ENCODE results near the gene GKN1.
"Not testable (repeated sequence)": the region's sequence is repeated elsewhere in the genome, so short reads cannot be mapped to it uniquely, and the experiment has no call there.

Gene GKN1

DNA sequence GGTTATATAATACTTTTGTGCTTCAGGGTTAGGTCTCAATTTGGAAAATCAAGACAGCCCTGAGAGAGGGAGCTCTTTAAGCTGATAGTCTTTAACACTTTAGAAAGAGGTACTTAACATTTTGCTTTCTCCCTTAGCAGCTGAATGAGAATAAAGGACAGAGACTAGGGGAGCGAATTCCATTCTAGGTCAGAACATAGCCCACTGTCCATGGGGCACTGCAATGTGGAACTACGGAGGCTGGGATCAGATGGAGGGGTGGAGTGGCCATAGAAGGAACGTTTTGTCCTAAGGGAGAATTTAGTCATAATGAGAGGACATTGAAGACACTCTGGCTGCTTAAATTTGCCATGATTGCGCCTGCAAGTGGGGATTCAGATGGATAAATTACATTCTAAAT lies 22.5 kb upstream of the GKN1 start:
- H3K4me3 ChIP-seq (ENCODE audit: low read depth, low read length): no peak overlapping the region
- TF ChIP-seq, protein P1, sequence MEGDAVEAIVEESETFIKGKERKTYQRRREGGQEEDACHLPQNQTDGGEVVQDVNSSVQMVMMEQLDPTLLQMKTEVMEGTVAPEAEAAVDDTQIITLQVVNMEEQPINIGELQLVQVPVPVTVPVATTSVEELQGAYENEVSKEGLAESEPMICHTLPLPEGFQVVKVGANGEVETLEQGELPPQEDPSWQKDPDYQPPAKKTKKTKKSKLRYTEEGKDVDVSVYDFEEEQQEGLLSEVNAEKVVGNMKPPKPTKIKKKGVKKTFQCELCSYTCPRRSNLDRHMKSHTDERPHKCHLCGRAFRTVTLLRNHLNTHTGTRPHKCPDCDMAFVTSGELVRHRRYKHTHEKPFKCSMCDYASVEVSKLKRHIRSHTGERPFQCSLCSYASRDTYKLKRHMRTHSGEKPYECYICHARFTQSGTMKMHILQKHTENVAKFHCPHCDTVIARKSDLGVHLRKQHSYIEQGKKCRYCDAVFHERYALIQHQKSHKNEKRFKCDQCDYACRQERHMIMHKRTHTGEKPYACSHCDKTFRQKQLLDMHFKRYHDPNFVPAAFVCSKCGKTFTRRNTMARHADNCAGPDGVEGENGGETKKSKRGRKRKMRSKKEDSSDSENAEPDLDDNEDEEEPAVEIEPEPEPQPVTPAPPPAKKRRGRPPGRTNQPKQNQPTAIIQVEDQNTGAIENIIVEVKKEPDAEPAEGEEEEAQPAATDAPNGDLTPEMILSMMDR (IDR thresholded peaks at IDR 0.05; ENCODE audit: low read depth, low read length, missing control alignments): no peak
- in situ Hi-C loops (cut with HindIII; ENCODE audit: low sequenced_read_pairs): no loop called here
- DNase-seq (ENCODE audit: low read depth): no peak

DNA sequence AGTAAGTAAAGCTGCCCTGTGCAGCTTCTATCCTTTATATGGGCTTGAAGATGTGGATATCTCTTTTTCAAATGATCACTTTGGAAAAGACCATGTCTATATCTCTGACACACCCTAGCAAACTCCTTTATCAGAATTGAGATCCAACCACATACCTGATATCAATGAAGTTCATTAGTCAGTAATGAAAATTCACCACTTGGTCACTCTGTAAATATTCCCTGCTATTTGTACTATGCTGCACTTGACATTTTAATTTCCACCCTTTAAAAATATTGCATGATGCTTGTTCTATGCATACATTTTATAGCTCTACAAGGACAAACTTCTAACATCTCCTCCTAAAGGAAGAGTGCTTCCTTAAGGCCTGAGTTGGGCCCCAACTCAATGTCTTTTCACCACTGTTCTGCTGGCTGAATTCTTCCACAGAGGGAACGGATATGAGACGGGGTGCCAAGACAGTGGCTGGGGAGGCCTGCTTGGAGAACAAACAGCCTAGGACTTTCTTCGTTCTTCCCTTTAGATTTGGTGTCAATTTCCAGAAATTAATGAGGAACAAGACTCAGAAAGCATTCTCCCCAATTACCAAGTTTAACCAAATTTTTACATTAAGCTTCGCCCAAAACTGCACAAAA lies 21.4 kb upstream of the GKN1 start, which contains the start of gene GKN2:
Gene GKN2 (minus strand): TSS at position 7 of the 635 bp plus-strand sequence. CDS start 32 bp downstream, outside the sequence.
- DNase-seq (ENCODE audit: low read depth): no peak
- in situ Hi-C loops (cut with HindIII; ENCODE audit: low sequenced_read_pairs): no loop called here
- H3K4me3 ChIP-seq (ENCODE audit: low read depth, low read length): no peak within 1 kb of the TSS
- TF ChIP-seq, protein P1 (IDR thresholded peaks at IDR 0.05; ENCODE audit: low read depth, low read length, missing control alignments): no peak

DNA sequence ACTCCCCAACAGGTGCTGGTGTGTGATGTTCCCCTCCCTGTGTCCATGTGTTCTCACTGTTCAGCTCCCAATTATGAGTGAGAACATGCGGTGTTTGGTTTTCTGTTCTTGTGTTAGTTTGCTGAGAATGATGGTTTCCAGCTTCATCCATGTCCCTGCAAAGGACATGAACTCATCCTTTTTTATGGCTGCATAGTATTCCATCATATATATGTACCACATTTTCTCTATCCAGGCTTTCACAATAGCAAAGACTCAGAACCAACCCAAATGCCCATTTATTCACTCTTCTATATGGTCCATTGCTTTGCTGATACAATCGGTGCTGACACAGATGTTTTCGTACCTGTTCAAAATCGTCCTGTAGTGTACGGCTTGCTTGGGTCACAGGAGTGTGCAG lies 19.0 kb upstream of the GKN1 start:
- H3K4me3 ChIP-seq (ENCODE audit: low read depth, low read length); in situ Hi-C loops (cut with HindIII; ENCODE audit: low sequenced_read_pairs); DNase-seq (ENCODE audit: low read depth): not testable (repeated sequence)

DNA sequence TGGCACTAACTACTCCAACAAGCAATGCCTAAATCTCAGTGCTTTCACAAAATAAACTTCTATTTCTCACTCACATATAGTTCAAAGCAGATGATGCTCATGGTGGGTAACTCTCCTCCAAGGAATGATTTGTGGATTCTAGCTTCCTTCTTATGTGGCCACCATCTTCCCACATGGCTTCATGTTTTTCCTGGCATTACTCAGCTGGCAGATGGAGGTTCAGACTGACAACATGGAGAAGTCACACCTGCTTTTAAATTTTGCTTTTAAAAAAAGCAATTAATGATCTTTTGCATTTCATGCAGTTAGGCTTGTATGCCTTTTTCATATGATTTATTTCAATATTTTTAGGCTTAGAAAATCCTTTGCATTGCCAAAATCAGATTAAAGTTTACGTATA lies 15.4 kb upstream of the GKN1 start:
- TF ChIP-seq, protein P1 (IDR thresholded peaks at IDR 0.05; ENCODE audit: low read depth, low read length, missing control alignments): no peak
- no peak for DNase-seq (ENCODE audit: low read depth)
- in situ Hi-C loops (cut with HindIII; ENCODE audit: low sequenced_read_pairs): no loop called here
- H3K4me3 ChIP-seq (ENCODE audit: low read depth, low read length): no peak overlapping the region

DNA sequence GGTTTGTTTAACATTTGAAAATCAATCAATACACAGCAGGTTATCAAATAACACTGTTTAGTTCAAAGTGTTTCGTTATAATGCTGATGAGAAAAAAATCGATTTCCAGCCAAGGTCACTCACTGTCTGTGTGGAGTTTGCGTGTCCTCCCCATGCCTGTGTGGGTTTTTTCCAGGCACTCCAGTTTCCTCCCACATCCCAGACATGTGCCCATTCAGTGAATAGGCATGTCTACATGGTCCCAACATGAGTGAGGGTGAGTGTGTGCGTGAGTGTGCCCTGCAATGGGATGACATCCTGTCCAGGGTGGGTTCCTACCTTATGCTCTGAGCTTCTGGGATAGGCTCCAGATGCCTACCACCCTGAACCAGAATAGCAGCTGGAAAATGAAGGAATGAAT lies 13.1 kb upstream of the GKN1 start:
- DNase-seq (ENCODE audit: low read depth): no peak
- TF ChIP-seq, protein P1 (IDR thresholded peaks at IDR 0.05; ENCODE audit: low read depth, low read length, missing control alignments): no peak
- H3K4me3 ChIP-seq (ENCODE audit: low read depth, low read length): no peak overlapping the region
- in situ Hi-C loops (cut with HindIII; ENCODE audit: low sequenced_read_pairs): no loop called here

DNA sequence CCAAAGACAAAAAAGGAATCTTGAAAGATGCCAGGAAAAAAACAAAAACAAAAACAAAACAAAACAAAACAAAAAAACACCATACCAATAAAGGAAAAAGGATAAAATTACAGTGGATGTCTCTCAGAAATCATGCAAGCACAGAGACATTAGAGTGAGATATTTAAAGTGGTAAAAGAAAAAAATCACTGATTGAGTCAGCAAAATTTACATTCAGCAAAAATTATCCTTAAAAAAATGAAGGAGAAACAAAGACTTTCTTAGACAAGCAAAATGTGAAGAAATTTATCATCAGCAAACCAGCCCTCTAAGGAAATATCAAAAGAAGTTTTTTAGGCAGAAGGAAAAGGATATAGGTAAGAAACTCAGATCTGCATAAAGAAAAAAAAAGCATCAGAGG lies 10.2 kb upstream of the GKN1 start:
- in situ Hi-C loops (cut with HindIII; ENCODE audit: low sequenced_read_pairs): no loop called here
- H3K4me3 ChIP-seq (ENCODE audit: low read depth, low read length): no peak overlapping the region
- DNase-seq (ENCODE audit: low read depth): no peak
- TF ChIP-seq, protein P1 (IDR thresholded peaks at IDR 0.05; ENCODE audit: low read depth, low read length, missing control alignments): no peak

DNA sequence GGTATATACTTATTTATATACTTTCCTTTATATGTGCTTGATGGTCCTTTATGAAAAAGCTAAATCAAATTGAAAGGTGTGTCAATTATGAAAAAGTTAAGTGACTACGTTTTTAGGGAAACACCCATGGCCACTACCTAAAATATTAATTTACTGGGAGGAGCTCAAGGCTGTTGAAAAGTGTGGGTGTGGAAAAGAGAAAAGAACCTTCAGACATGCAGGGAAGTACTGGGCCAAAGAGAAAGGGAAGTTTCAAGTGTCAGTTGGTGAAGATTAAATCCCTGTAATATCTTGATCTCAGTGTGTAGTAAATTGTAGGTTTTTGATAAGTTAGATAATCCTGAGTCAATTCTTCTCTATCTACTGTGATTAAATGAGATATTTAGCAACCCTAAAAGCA lies 6.2 kb upstream of the GKN1 start:
- TF ChIP-seq, protein P1 (IDR thresholded peaks at IDR 0.05; ENCODE audit: low read depth, low read length, missing control alignments): no peak
- DNase-seq (ENCODE audit: low read depth): no peak
- H3K4me3 ChIP-seq (ENCODE audit: low read depth, low read length): no peak overlapping the region
- in situ Hi-C loops (cut with HindIII; ENCODE audit: low sequenced_read_pairs): no loop called here
